ENCODE results near the gene P2RY6.

Gene P2RY6

GRCh38 chr11:73281201-73281741 lies 9.1 kb downstream of the P2RY6 start:
- H3K4me3 ChIP-seq (ENCODE audit: low read depth, low read length) = no peak overlapping the region
- TF ChIP-seq, protein P1, sequence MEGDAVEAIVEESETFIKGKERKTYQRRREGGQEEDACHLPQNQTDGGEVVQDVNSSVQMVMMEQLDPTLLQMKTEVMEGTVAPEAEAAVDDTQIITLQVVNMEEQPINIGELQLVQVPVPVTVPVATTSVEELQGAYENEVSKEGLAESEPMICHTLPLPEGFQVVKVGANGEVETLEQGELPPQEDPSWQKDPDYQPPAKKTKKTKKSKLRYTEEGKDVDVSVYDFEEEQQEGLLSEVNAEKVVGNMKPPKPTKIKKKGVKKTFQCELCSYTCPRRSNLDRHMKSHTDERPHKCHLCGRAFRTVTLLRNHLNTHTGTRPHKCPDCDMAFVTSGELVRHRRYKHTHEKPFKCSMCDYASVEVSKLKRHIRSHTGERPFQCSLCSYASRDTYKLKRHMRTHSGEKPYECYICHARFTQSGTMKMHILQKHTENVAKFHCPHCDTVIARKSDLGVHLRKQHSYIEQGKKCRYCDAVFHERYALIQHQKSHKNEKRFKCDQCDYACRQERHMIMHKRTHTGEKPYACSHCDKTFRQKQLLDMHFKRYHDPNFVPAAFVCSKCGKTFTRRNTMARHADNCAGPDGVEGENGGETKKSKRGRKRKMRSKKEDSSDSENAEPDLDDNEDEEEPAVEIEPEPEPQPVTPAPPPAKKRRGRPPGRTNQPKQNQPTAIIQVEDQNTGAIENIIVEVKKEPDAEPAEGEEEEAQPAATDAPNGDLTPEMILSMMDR (IDR thresholded peaks at IDR 0.05; ENCODE audit: control insufficient read depth, extremely low read depth, insufficient read depth) = no peak
- DNase-seq (ENCODE audit: low read depth) = no peak

DNA sequence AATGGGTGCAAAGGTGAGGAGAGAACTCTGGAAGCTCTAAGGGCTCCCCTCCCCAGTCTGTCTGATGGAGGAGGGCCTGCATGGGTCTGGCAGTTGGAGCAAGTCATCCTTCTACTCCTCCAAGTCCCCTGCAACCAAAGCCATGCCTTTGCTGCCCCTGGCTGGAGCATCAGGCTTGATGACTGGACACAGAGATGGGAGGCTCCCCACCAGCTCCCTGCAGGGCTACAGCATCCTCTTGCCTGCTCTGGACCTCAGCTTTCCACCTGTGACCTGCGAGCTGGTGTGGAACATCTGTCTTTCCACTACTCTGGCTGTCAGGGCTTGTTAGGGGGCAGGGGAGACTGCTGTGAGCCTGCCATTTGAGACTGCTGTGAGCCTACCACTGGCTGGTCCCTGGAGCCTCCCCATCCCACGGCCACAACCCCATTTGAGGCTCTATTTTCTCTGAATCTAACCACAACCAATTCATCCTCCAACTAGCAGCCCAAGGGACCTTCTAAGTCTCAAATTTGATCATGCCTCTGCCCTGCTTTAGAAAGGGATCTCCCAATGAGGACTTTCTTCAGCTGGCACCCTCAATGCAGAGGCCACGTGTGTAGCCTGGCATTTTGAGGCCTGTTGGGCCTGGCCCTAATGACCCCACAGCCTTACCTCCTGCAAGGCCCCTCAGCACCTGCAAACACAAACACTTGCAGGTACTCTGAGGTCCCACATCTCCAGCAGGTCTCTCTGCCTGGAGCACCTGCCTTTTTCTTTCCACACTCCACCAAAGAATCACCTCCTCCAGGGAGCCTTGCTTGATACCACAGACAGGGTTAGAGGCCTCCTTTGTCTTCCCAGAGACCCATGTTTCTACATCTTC lies 9.9 kb downstream of the P2RY6 start:
- no peak for DNase-seq (ENCODE audit: low read depth)
- no peak overlapping the region for H3K4me3 ChIP-seq (ENCODE audit: low read depth, low read length)
- TF ChIP-seq, protein P1 (IDR thresholded peaks at IDR 0.05; ENCODE audit: control insufficient read depth, extremely low read depth, insufficient read depth) = no peak

DNA sequence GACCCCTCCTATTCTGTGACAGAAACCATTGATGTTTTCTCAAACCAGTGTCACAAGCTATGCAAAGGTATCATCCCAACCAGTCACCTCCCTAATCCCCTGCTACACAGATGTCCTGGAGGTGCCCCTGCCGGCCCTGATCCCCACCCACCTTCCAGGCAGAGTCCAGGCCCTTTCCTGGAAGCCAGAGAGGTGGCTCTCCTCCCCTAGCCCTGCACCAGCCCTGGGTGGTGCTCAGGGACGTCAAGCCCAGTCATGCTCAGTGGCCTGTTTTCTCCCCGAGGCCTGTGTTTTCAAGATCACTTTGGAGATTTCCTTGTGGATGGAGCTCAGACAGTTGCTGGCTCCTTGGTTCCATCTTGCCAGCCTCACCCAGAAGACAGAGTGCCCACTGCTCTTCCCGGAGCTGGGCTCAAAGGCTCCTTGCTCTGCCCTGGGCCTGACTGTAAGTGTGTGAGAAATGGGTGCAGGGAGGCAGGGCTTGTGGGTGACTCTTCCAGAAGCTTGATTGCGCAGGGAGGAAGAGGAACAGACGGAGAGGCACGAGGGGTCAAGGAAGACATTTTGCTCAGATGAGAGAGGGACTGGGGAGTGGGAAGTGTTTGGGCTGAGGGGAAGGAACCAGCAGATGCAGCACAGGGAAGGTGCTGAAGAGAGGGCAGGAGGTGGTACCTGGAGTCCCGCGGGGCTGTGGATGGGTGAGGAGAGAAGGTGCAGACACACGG lies 11.3 kb downstream of the P2RY6 start:
- H3K4me3 ChIP-seq (ENCODE audit: low read depth, low read length) = no peak overlapping the region
- no peak for DNase-seq (ENCODE audit: low read depth)
- TF ChIP-seq, protein P1 (IDR thresholded peaks at IDR 0.05; ENCODE audit: control insufficient read depth, extremely low read depth, insufficient read depth) = no peak

- H3K4me3 ChIP-seq (ENCODE audit: low read depth, low read length) = no peak overlapping the region
- DNase-seq (ENCODE audit: low read depth) = no peak
- TF ChIP-seq, protein P1 (IDR thresholded peaks at IDR 0.05; ENCODE audit: control insufficient read depth, extremely low read depth, insufficient read depth) = no peak
Observed at GRCh38 chr11:73284106-73284505, 12.0 kb downstream of the P2RY6 start.

GRCh38 chr11:73285721-73286120 lies 13.6 kb downstream of the P2RY6 start:
- TF ChIP-seq, protein P1 (IDR thresholded peaks at IDR 0.05; ENCODE audit: control insufficient read depth, extremely low read depth, insufficient read depth) = no peak
- no peak overlapping the region for H3K4me3 ChIP-seq (ENCODE audit: low read depth, low read length)
- DNase-seq (ENCODE audit: low read depth) = no peak

- TF ChIP-seq, protein P1 (IDR thresholded peaks at IDR 0.05; ENCODE audit: control insufficient read depth, extremely low read depth, insufficient read depth) = no peak
- no peak overlapping the region for H3K4me3 ChIP-seq (ENCODE audit: low read depth, low read length)
- DNase-seq (ENCODE audit: low read depth) = no peak
Observed at GRCh38 chr11:73286240-73286810, 14.2 kb downstream of the P2RY6 start.
